Stomach smooth muscle (tissue), 2 donors: ENCODE data around the gene WSB2.
"Not testable (repeated sequence)": the region's sequence is repeated elsewhere in the genome, so short reads cannot be mapped to it uniquely, and the experiment has no call there.

Experiments used
- H3K27ac ChIP-seq: one replicate; pipeline ENCODE4 v1.7.0; 2013; ENCODE audit warnings: mild to moderate bottlenecking, low read length, inconsistent platforms
- H3K27me3 ChIP-seq, 2 donors: one replicate each; pipeline ENCODE4 v1.7.0; 2013; ENCODE audit warnings: low read length in 2 of 2; ENCODE audit not compliant: insufficient read depth in 2 of 2, control insufficient read depth in 1 of 2
- H3K36me3 ChIP-seq, 2 donors: one replicate each; pipeline ENCODE4 v1.7.0; 2013; ENCODE audit warnings: low read length in 2 of 2; ENCODE audit not compliant: control insufficient read depth in 2 of 2, insufficient read depth in 2 of 2
- H3K4me1 ChIP-seq: one replicate; pipeline ENCODE4 v1.7.0; 2013; ENCODE audit warnings: low read length; ENCODE audit not compliant: control insufficient read depth, insufficient read depth
- H3K4me3 ChIP-seq, 2 donors: one replicate each; pipeline ENCODE4 v1.7.0; 2013; ENCODE audit warnings: low read length in 2 of 2
- H3K9ac ChIP-seq, 2 donors: one replicate each; pipeline ENCODE4 v1.7.0; 2013; ENCODE audit warnings: low read length in 2 of 2, mild to moderate bottlenecking in 1 of 2
- H3K9me3 ChIP-seq, 2 donors: one replicate each; pipeline ENCODE4 v1.7.0; 2013; ENCODE audit warnings: low read length in 2 of 2; ENCODE audit not compliant: control insufficient read depth in 2 of 2
- donor health status: healthy.
- donor health status: Pancreatic carcinoma.

Gene WSB2

DNA sequence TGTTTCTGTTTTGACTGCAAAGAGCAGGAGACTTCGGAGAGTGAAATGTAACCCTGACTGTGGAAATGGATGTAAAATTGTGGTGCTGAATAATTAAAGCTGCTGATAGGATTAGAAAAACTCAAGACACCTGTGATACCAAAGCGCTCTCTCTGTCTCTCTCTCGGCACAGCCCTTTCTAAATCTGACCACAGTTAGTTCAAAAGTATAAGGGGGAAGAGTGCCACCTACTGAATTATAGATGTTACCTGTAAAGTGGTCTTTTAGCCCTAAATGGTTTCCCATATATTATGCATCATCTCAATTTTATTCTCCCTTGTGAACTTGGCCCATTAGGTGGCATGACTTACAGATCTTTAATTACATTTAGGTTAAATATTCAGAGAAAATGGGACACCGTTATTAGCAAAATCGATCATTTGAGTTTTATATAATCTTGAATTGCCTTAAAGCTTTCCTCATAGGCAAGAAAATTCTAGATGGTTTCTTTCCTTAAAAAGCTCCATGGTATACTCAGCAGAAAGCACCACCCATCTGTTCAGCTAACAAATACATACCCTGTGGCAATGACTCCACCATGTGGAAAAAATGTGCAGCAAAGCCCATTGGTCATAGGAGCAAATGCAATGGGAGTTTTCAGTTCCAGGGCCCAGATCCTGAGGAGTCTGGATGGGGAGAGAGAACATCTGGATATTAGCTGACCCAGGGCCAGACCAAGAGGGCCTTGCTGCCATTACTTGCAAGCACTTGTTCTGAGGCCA lies 26.4 kb downstream of the WSB2 start:
- no peaks in the 10 kb centered on the region for H3K9me3 ChIP-seq
- H3K4me1 ChIP-seq, result no peaks in the 10 kb centered on the region
- no peak overlapping the region for H3K4me3 ChIP-seq
- peaks cover 57 to 62% of the 10 kb centered on the region in 2 donors for H3K36me3 ChIP-seq
- peak overlapping the region in 1 of 2 donors; percentile 37 for H3K9ac ChIP-seq
- H3K27ac ChIP-seq, result no peak overlapping the region
- H3K27me3 ChIP-seq, result no peaks in the 10 kb centered on the region

DNA sequence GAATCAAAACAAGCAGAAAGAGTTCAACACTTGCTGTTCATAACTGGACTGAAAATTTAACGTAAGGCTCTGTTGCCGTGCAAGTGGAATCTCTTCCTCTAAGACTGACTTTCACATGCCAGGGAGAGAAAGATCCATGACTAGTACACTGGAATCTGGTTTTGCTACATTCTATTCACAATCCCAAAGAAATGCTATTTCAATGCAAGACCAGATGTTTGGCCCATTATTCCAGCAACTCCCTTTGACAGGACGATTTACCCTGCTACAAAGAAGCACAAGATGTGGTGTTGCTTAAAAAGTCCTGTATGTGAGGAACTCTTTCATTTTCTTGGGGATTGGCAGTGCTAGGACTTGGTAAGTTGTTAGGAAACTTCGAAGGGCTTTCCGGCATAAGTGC lies 27.1 kb downstream of the WSB2 start:
- H3K36me3 ChIP-seq, result peaks cover 50 to 61% of the 10 kb centered on the region in 2 donors
- H3K27me3 ChIP-seq, result no peaks in the 10 kb centered on the region
- peak overlapping the region in 1 of 2 donors; percentile 37 for H3K9ac ChIP-seq
- no peaks in the 10 kb centered on the region for H3K9me3 ChIP-seq
- no peaks in the 10 kb centered on the region for H3K4me1 ChIP-seq
- no peak overlapping the region for H3K4me3 ChIP-seq
- H3K27ac ChIP-seq, result no peak overlapping the region

DNA sequence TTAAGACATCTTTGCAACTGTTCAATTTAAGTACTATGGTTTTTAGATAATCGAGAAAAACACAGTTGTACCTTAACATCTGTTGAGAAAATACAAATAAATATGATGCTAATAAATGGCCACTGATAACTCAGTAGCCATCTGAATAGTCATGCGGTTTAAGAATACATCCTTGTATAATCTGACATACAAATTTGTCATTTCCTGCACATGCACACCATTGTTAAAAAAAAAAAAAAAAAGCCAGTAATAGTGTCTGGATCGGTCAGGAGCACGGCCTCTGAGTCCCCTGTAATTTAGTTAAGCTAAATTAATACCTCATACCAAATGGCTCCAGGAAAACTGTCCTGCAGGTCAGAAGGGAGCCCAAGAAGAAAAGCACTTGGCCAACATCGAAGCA lies 27.7 kb downstream of the WSB2 start:
- H3K9ac ChIP-seq, result no peak overlapping the region
- no peaks in the 10 kb centered on the region for H3K27me3 ChIP-seq
- peaks cover 51 to 62% of the 10 kb centered on the region in 2 donors for H3K36me3 ChIP-seq
- H3K9me3 ChIP-seq, result no peaks in the 10 kb centered on the region
- H3K4me3 ChIP-seq, result no peak overlapping the region
- no peaks in the 10 kb centered on the region for H3K4me1 ChIP-seq
- no peak overlapping the region for H3K27ac ChIP-seq

DNA sequence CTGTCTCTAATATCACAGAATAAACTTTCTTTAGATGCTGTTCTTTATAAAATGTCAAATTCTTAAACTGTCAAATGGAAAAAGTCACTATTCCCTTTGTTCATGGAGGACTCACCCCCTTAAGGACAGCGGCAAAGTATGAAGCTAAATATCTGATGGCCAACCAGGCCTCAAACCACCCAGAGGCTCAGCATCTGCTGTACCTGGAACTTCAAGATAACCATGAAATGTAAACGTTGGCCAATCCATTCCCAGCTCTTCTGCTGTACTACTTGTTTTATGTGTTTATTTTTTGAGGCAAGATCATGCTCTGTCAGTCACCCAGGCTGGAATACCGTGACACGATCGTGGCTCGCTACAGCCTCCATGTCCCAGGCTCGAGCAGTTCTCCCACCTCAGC lies 28.8 kb downstream of the WSB2 start:
- Histone ChIP-seq H3K27ac (no peak overlapping the region), H3K4me3 (no peak overlapping the region), H3K9ac (no peak overlapping the region), H3K4me1 (no peaks in the 10 kb centered on the region), H3K27me3 (no peaks in the 10 kb centered on the region), H3K9me3 (no peaks in the 10 kb centered on the region), H3K36me3 (peaks cover 48 to 59% of the 10 kb centered on the region in 2 donors)

DNA sequence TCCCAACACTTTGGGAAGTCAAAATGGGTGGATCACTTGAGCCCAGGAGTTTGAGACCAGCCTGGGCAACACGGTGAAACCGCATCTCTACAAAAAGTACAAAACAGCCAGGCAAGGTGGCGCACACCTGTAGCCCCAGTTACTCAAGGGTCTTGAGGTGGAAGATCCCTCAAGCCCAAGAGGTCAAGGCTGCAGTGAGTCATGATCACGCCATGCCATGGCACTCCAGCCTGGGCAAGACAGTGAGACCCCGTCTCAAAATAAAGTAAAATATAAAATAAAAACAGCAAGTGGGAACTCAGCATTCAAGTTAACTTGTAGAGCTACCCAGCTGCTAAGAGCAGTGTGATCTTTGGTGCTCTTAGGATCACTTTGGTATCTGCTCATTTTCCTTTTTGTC lies 31.8 kb downstream of the WSB2 start:
- H3K9ac ChIP-seq, result no peak overlapping the region
- H3K4me1 ChIP-seq, result no peaks in the 10 kb centered on the region
- no peaks in the 10 kb centered on the region for H3K27me3 ChIP-seq
- no peak overlapping the region for H3K27ac ChIP-seq
- H3K36me3 ChIP-seq, result peaks cover 41 to 61% of the 10 kb centered on the region in 2 donors
- no peaks in the 10 kb centered on the region for H3K9me3 ChIP-seq
- no peak overlapping the region for H3K4me3 ChIP-seq

DNA sequence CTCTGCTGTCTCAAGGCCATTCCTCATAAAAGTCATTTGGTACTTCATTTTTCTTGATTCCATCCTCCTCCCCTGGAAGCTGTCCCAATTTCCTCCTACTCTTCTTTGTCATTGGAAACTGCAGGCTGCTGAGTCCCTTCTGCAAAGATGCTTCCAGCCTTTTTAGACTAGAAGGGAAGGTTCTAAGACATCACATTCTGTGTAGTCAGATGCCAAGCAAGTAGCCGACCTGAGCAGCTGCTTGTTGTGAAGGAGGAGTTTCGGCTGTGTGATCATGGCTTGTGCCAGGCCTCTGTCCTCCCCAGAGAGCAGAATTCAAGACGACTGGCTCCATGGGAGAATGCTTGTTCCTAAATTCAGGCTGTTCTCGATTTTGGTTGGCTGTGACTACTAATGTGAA lies 35.8 kb downstream of the WSB2 start:
- Histone ChIP-seq H3K27me3 (no peaks in the 10 kb centered on the region), H3K4me3 (no peak overlapping the region), H3K4me1 (no peaks in the 10 kb centered on the region), H3K27ac (no peak overlapping the region), H3K9ac (no peak overlapping the region), H3K36me3 (peaks cover 30 to 41% of the 10 kb centered on the region in 2 donors), H3K9me3 (no peaks in the 10 kb centered on the region)

DNA sequence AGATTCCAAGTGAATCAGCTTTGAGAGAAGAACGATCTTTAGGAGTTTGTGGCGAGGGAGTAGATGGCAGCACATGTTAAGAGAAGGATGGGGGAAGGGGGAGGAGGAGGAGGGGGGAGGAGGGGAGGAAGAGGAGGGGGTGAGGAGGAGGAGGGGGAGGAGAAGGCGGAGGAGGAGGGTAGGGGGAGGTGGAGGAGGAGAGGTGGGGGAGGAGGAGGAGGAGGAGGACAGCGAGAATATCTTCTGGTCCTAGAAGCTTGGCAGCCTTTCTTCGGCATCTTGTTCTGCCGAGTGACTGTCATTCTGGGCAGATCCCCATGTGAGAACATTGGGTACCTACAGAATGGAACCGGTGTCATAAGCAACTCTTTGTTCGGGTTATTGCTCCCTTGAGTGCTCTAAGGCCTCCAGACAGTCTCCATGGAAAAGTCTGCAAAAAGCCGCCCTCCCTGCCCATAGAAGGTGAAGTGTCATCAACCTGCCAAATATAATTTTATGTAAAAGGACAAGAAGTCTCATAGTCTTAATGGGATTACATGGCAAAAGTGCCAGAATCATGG lies 37.6 kb downstream of the WSB2 start:
- no peak overlapping the region for H3K4me3 ChIP-seq
- H3K9ac ChIP-seq, result no peak overlapping the region
- H3K27ac ChIP-seq, result no peak overlapping the region
- H3K27me3 ChIP-seq, result no peaks in the 10 kb centered on the region
- H3K36me3 ChIP-seq, result peaks cover 29 to 33% of the 10 kb centered on the region in 2 donors
- H3K9me3 ChIP-seq, result no peaks in the 10 kb centered on the region
- H3K4me1 ChIP-seq, result no peaks in the 10 kb centered on the region

DNA sequence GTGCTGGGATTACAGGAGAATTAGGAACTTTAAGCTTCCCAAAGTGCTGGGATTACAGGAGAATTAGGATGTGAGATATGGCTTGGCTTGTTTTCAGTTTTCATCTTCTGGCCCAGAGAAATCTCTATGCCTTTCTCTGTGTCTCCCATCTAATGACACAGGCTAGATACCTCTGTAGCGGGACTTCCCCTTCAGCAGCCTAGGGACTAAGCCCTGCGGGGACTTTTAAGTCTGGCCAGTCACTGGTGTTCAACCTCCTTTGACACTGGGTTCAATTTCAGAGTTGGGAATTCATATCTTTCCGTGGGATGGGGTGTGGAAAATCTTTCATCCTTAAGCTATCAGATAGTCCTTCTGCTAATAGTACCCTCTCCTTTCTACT lies 38.3 kb downstream of the WSB2 start:
- H3K36me3 ChIP-seq, result peaks cover 25 to 30% of the 10 kb centered on the region in 2 donors
- H3K9ac ChIP-seq, result no peak overlapping the region
- H3K27ac ChIP-seq, result no peak overlapping the region
- no peaks in the 10 kb centered on the region for H3K4me1 ChIP-seq
- H3K27me3 ChIP-seq, result no peaks in the 10 kb centered on the region
- no peaks in the 10 kb centered on the region for H3K9me3 ChIP-seq
- no peak overlapping the region for H3K4me3 ChIP-seq

DNA sequence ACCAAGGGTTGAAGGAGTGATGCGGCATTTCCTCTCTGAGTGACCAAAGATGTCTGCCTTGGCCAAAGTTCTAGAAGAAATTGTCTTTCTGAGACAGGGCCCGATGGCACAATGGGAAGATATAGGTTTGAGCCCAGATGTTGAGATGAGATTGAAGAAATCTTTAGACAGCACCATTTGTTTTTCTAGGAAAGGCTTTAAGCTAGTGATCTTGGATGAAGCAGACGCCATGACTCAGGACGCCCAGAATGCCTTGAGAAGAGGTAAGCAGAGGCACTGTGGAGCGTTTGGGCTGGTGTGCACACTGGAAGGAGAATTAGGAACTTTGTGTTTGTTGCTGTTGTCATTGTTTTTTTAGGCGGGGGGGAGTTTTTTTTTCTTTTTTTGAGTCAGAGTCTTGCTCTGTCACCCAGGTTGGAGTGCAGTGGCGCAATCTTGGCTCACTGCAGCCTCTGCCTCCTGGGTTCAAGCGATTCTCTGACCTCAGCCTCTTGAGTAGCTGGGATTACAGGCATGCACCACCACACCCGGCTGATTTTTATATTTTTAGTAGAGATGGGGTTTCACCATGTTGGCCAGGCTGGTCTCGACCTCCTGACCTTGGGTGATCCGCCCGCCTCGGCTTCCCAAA lies 38.8 kb downstream of the WSB2 start:
- not testable (repeated sequence) for H3K27ac ChIP-seq
- peaks cover 25 to 28% of the 10 kb centered on the region in 2 donors for H3K36me3 ChIP-seq

DNA sequence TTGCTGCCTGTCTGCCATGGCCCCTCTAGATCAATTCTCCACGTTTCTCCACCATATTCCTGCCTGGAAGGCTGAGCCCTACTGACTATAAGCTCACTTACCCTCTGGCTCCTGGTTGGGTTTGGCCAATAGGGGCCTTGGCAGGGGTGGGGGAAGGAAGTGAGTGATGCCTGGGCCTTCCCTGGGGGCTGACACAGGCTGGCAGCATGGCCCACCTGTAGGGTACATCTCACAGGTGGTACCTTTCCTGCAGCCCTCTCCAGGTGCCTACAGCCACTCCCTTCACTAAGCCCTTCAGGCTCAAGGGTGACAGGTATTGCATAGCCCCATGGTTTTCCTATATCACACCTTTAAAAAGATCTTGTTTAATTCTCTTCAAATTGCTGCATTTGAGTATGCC lies 40.9 kb downstream of the WSB2 start:
- Histone ChIP-seq H3K9ac (no peak overlapping the region), H3K27ac (no peak overlapping the region), H3K36me3 (peaks cover 13 to 14% of the 10 kb centered on the region in 2 donors), H3K4me1 (peaks cover 6% of the 10 kb centered on the region), H3K27me3 (no peaks in the 10 kb centered on the region), H3K4me3 (no peak overlapping the region), H3K9me3 (no peaks in the 10 kb centered on the region)

More for the DNA sequence above, 38.8 kb downstream of the WSB2 start:
- not testable (repeated sequence) for H3K4me3 ChIP-seq, H3K27me3 ChIP-seq, H3K4me1 ChIP-seq, H3K9me3 ChIP-seq, H3K9ac ChIP-seq

DNA sequence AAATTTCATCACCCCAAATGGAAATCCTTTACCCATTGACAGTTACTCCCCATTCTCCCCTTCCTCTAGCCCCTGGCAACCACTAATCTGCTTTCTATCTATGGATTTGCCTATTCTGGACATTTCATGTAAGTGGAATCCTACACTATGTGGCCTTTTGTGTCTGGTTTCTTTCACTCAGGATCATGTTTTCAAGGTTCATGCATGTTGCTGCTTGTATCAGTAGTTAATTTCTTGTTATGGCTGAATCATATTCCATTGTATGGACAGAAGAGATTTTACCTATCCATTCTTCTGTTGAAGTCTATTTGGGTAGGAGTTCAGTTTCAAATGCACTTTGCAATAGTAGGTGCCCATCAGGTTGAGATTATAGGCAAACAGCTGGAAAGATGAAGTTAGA lies 43.1 kb downstream of the WSB2 start:
- Histone ChIP-seq H3K9ac (no peak overlapping the region), H3K4me1 (peaks cover 6% of the 10 kb centered on the region), H3K27me3 (no peaks in the 10 kb centered on the region), H3K36me3 (peaks cover 7 to 11% of the 10 kb centered on the region in 2 donors), H3K27ac (no peak overlapping the region), H3K4me3 (no peak overlapping the region), H3K9me3 (no peaks in the 10 kb centered on the region)
